Measurements from ENCODE around the gene MALAT1. TPM values are rescaled to one million over a fixed set of nuclear protein-coding genes. Genes with fewer than 3 reads are reported as not detected.

MALAT1 gene
- total and polyA plus RNA-seq, 2 of the 13 experiments (the other 11 are each of a cell fraction or from before 2014, with no cell fraction given), result 143 to 1,237 TPM

- TF ChIP-seq, protein P1, sequence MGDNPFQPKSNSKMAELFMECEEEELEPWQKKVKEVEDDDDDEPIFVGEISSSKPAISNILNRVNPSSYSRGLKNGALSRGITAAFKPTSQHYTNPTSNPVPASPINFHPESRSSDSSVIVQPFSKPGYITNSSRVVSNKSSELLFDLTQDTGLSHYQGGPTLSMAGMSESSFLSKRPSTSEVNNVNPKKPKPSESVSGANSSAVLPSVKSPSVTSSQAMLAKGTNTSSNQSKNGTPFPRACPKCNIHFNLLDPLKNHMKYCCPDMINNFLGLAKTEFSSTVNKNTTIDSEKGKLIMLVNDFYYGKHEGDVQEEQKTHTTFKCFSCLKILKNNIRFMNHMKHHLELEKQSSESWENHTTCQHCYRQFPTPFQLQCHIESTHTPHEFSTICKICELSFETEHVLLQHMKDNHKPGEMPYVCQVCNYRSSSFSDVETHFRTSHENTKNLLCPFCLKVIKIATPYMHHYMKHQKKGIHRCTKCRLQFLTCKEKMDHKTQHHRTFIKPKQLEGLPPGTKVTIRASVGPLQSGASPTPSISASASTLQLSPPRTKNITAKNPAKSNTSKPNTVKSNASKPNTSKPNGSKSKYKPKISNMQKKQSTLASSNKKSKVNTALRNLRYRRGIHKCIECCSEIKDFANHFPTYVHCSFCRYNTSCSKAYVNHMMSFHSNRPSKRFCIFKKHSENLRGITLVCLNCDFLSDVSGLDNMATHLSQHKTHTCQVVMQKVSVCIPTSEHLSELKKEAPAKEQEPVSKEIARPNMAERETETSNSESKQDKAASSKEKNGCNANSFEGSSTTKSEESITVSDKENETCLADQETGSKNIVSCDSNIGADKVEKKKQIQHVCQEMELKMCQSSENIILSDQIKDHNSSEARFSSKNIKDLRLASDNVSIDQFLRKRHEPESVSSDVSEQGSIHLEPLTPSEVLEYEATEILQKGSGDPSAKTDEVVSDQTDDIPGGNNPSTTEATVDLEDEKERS (CRISPR knock-in tag; IDR thresholded peaks at IDR 0.05), result no peak
- TF ChIP-seq YY1 (IDR thresholded peaks at IDR 0.05; ENCODE audit: insufficient read depth, insufficient replicate concordance, low read depth, low read length) (peak; percentile 51), KDM4B (CRISPR knock-in tag; IDR thresholded peaks at IDR 0.05) (peak; percentile 93), MIER3 (CRISPR knock-in tag; IDR thresholded peaks at IDR 0.05; ENCODE audit: borderline replicate concordance) (peak; percentile 81; the same call in 1 of the 2 replicates), MED8 (CRISPR knock-in tag; IDR thresholded peaks at IDR 0.05; ENCODE audit: insufficient replicate concordance) (peak; percentile 88), ZNF780A (CRISPR knock-in tag; IDR thresholded peaks at IDR 0.05) (no peak), ZNF703 (CRISPR knock-in tag; IDR thresholded peaks at IDR 0.05; ENCODE audit: borderline replicate concordance) (no peak), BRD4 (CRISPR knock-in tag; IDR thresholded peaks at IDR 0.05) (peak; percentile 27; the same call in 1 of the 2 replicates), ZFYVE20 (CRISPR knock-in tag; IDR thresholded peaks at IDR 0.05; ENCODE audit: borderline replicate concordance, low read depth) (no peak), SPEN (CRISPR knock-in tag; IDR thresholded peaks at IDR 0.05; ENCODE audit: low read depth) (peak; percentile 69; the same call in 1 of the 2 replicates), ZNF564 (CRISPR knock-in tag; IDR thresholded peaks at IDR 0.05) (0 out of 2 replicates have a peak, but pooled peaks have one; percentile 53), PREB (CRISPR knock-in tag; IDR thresholded peaks at IDR 0.05) (no peak), YEATS2 (CRISPR knock-in tag; IDR thresholded peaks at IDR 0.05; ENCODE audit: borderline replicate concordance) (peak; percentile 81; the same call in 1 of the 2 replicates), SP2 (CRISPR knock-in tag; IDR thresholded peaks at IDR 0.05) (no peak), ZNF562 (CRISPR knock-in tag; IDR thresholded peaks at IDR 0.05; ENCODE audit: borderline replicate concordance) (no peak), TBX3 (IDR thresholded peaks at IDR 0.05; ENCODE audit: borderline replicate concordance) (no peak), NCOA2 (CRISPR knock-in tag; IDR thresholded peaks at IDR 0.05) (peak; percentile 77), ZBTB7B (CRISPR knock-in tag; IDR thresholded peaks at IDR 0.05) (peak; percentile 66; the same call in 1 of the 2 replicates)
- TF ChIP-seq, protein P2, sequence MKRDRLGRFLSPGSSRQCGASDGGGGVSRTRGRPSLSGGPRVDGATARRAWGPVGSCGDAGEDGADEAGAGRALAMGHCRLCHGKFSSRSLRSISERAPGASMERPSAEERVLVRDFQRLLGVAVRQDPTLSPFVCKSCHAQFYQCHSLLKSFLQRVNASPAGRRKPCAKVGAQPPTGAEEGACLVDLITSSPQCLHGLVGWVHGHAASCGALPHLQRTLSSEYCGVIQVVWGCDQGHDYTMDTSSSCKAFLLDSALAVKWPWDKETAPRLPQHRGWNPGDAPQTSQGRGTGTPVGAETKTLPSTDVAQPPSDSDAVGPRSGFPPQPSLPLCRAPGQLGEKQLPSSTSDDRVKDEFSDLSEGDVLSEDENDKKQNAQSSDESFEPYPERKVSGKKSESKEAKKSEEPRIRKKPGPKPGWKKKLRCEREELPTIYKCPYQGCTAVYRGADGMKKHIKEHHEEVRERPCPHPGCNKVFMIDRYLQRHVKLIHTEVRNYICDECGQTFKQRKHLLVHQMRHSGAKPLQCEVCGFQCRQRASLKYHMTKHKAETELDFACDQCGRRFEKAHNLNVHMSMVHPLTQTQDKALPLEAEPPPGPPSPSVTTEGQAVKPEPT (CRISPR knock-in tag; IDR thresholded peaks at IDR 0.05; ENCODE audit: low read depth), result no peak
- TF ChIP-seq, protein P3, sequence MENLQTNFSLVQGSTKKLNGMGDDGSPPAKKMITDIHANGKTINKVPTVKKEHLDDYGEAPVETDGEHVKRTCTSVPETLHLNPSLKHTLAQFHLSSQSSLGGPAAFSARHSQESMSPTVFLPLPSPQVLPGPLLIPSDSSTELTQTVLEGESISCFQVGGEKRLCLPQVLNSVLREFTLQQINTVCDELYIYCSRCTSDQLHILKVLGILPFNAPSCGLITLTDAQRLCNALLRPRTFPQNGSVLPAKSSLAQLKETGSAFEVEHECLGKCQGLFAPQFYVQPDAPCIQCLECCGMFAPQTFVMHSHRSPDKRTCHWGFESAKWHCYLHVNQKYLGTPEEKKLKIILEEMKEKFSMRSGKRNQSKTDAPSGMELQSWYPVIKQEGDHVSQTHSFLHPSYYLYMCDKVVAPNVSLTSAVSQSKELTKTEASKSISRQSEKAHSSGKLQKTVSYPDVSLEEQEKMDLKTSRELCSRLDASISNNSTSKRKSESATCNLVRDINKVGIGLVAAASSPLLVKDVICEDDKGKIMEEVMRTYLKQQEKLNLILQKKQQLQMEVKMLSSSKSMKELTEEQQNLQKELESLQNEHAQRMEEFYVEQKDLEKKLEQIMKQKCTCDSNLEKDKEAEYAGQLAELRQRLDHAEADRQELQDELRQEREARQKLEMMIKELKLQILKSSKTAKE (CRISPR knock-in tag; IDR thresholded peaks at IDR 0.05; ENCODE audit: borderline replicate concordance), result peak; percentile 47; the same call in 1 of the 2 replicates
Observed at GRCh38 chr11:65498977-65499712, at the start of gene MALAT1 (continued).

Data from HepG2 (cell line).